Mammary epithelial cell (primary cell): ENCODE measurements around the gene BMS1.

Experiments
- CTCF ChIP-seq, 2 donors: IDR thresholded peaks in 1 of 2; conservative IDR thresholded peaks in 1 of 2; 2 replicates each; pipeline ENCODE4 v1.5.1; 2011 to 2012; ENCODE audit warnings: inconsistent platforms in 2 of 2, low read length in 2 of 2, mild to moderate bottlenecking in 2 of 2, control low read depth in 1 of 2, low read depth in 1 of 2; ENCODE audit not compliant: insufficient read depth in 1 of 2; ENCODE audit errors: extremely low read depth in 1 of 2
- EZH2 ChIP-seq: IDR thresholded peaks from 2 replicates; pipeline ENCODE4 v1.6.1; 2012; ENCODE audit warnings: low read length, inconsistent platforms, borderline replicate concordance

- TF ChIP-seq CTCF (conservative IDR thresholded peaks at IDR 0.05 in 1 of 2, IDR thresholded peaks at IDR 0.05 in 1 of 2; ENCODE audit: extremely low read depth in 1 of 2, insufficient read depth in 1 of 2, low read depth in 1 of 2, low read length in 2 of 2) (no peak), EZH2 (no peak)
Observed at GRCh38 chr10:42769673-42770072, 12.9 kb upstream of the BMS1 start.
